ENCODE data around the gene LLGL1.

The LLGL1 gene

DNA sequence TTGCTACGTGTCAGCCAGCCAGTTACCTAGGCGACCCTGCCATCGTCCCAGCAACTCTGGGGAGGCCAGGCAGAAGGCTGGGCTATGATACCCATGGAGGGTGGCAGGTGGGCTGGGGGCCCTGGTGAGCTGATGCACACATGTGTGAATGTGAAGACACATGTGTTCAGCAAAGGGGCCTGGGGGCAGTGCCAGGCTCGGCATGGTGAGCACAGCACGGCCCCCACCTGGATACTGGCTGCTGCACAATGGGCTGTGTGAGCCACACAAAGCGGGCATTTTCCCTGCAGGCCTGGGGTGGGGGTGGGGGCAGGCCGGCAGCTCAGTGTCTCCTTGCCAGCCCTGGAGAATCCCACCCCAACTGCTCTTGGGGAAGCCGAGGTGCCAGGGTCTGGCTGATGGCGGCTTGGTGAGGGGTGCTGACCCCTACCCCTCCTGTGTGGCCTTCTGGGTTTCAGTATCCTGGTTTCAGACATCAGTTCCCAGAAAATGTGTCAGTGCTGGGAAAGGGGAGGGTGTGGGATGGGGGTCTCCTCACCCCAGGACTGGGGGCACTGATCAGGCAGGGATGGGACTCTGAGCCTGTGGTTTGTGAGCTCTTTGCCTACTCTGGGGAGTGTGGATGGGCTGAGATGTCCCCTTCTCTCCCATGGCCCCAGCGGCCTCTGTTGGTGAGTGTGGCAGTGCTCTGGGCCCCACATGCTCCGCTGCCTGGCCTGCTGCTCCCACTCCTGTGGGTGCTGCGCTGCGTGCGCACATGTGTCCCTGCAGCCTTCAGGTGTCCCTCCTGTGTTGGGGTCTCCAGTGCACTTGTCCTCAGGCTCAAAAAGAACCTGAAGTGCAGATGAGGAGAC is 5.1 kb downstream of the LLGL1 start:
- DNase-seq: no peak

GRCh38 chr17:18231164-18231563 is 5.7 kb downstream of the LLGL1 start:
- no peak for DNase-seq

DNA sequence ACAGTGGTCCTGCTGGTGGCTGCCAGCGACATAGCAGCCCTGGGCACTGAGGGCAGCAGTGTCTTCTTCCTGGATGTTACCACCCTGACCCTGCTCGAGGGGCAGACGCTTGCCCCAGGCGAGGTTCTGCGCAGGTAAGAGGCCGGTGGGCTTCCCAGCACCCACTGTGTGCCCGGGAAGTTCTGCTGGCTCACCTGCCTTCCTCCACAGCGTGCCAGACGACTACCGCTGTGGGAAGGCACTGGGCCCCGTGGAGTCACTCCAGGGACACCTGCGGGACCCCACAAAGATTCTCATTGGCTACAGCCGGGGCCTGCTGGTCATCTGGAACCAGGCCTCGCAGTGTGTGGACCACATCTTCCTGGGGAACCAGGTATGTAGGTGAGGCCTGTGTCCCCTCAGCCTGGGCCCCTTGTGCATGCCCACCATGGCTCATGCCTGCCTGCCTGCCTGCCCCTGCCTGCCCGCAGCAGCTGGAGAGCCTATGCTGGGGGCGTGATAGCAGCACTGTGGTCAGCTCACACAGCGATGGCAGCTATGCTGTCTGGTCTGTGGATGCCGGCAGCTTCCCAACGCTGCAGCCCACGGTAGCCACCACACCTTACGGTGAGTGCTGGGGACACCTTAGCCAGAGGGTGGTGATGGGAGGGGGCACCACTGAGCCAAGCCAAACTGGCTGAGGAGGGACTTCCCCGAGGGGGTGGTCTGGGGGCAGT is 8.5 kb downstream of the LLGL1 start:
- DNase-seq: no peak

- DNase-seq: no peak
Observed at GRCh38 chr17:18234853-18235380, 9.5 kb downstream of the LLGL1 start.

DNA sequence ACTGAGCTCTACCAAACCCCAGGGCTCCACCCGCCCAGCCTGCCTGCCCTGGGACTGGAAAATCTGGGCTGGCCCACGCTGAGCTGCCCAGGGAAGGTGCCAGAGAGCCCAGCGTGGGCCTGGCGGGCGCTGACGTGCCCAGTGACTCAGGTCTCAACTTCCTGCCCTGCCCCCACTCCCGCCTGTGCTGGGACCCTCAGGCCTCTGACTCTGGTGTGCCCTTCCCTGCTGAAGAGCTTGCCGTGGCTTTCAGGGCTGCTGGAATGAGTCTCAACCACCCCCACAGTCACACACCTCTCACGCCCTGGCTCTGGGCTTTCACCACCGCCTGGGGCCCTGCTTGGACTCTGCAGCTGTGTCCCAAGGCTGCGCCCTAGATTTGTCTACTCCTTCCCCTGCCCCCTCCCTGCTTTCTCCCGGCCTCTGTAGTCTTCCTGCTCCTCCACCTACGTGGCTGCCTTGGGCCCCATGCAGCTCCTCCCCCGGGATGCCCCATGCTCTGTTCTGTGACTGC is 10.4 kb downstream of the LLGL1 start:
- peak in 1 of 5 experiments; percentile 17 for DNase-seq

GRCh38 chr17:18236494-18236893 is 11.1 kb downstream of the LLGL1 start:
- DNase-seq: no peak

DNA sequence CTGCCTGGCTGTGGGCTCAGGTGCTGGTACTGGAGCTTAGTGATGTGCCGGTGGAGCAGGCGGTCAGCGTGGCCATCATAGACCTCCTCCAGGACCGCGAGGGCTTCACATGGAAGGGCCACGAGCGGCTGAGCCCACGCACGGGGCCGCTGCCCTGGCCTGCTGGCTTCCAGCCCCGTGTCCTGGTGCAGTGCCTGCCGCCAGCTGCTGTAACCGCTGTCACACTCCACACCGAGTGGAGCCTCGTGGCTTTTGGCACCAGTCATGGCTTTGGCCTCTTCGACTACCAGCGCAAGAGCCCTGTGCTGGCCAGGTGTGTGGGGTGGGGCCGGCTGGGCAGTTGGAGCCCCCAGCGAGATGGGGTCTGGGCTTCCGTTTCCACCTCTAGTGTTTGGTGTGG is 12.0 kb downstream of the LLGL1 start:
- DNase-seq: no peak

- no peak for DNase-seq
Observed at GRCh38 chr17:18238299-18238698, 12.9 kb downstream of the LLGL1 start.

DNA sequence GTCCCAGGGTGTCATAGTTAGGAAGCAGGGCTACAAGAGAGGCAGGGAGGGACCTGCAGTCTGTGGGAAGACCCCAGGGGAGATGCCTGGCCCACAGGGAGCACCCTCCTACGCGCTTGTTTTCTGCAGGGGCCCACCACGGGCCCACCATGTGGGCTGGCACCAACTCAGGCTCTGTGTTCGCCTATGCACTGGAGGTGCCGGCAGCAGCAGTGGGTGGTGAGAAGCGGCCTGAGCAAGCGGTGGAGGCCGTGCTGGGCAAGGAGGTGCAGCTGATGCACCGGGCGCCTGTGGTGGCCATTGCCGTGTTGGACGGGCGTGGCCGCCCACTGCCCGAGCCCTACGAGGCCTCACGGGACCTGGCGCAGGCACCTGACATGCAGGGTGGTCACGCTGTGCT is 15.0 kb downstream of the LLGL1 start:
- DNase-seq: no peak

GRCh38 chr17:18241229-18241871 is 15.9 kb downstream of the LLGL1 start:
- no peak for DNase-seq

DNA sequence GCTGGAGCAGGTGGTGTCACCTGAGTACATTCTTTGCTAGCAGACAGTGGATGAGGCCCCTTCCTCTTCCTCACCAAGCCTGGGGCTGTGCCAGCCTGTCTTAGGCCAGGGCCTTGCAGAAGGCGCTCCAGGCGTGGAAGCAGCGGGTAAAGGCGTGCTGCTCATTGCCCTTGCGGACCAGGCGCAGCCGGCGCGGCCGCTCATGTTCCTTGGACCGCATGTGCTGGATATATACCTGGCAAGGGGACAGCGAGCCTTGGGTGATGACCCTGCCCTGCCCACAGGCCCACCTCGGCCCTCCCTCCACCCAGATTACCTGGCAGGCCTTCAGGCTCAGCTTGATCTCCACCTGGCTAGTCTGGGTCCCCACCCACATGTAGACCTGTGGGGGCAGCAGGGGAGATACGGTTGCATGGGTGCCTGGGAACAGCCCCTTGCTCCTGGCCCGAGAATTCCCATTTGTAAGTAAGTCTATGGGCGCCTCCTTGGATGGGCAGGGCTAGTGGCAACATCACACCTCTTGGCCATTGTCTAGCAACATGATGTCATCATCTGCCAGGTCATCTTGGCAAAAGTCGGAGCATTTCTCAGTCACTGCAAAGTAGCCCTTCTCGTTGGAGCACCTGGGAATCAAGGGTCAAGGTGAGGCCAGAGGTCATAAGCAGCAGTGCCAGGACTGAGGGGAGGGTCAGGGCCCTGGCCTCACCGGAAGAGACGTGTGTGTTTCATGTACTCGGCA is 19.8 kb downstream of the LLGL1 start:
- no peak for DNase-seq

- DNase-seq: no peak
Observed at GRCh38 chr17:18246109-18246725, 20.8 kb downstream of the LLGL1 start.

DNA sequence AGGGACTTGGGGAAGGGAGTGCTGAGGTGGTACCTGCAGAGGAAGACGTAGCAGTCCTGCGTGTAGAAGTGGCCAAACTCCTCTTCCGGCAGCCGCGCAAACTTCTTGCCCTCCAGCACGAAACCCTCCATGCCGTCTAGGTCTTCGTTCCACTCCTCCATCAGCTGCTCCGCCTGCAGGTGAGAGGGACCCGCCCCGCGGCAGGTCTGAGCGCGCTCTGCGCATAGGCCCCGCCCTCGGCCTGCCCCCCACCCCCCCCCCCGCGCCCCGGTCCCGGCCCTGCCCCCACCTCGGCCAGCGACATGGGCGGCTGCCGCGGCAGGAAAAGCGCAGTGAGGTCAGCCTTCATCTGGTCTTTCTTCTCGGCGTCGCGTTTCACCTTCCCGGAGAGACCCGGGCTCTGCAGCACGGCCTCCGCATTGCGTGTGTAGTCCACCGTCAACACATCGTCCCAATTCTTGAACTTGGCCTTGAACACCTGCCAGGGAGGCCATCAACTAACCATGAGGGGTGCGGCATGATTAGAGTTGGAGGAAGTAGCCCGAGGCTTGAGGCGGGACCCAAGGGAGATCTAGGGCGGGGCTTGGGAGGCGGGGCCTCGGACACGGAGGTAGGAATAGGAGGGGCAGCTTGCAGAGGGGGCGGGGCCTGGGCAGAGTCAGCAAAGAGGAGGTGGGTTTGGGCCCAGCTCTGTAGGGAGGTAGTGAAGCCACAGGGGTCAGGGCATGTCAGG is 21.6 kb downstream of the LLGL1 start:
- peak in 2 of 5 experiments; percentile 30 to 34 for DNase-seq

DNA sequence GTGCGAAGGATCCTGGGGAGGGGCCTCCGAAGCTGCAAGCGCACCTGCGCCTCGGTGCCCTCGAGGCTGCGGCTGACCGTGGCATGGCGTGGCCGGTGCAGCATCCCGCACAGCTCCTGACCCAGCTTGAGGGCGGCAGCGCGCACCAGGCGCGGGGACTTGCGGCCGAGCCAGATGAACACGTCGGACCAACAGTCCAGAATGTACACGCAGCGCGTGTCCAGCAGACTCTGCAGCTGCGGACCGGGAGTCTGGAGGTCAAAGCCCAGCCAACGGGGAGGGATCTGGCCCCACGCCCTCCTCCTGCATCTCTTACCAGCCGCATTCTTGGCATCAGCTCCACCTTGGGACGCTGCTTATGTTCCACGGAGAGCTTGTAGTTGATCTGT is 22.2 kb downstream of the LLGL1 start:
- no peak for DNase-seq

DNA sequence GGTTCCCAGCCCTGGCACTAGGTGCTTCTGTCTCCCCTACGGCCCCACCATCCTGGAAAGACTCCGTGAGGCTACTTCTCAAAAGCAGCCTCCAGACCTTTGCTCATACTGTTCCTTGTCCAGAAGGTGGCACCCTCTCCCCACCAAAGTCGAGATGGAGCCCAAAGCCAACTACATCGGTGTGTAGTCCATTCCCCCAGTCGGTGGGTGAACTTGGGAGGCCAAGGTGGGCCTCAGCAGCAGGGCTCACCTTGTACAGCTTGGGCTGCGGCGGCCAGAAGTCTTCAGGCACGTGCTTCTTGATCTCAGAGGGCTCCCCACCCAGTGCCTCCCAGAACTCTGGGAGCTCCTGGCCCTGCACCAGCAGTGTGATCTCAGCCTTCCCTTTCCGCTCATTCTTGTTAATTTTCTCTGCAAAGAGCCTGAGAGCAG is 22.9 kb downstream of the LLGL1 start:
- DNase-seq: peak in 4 of 5 experiments; percentile 33 to 69 (median 46)

DNA sequence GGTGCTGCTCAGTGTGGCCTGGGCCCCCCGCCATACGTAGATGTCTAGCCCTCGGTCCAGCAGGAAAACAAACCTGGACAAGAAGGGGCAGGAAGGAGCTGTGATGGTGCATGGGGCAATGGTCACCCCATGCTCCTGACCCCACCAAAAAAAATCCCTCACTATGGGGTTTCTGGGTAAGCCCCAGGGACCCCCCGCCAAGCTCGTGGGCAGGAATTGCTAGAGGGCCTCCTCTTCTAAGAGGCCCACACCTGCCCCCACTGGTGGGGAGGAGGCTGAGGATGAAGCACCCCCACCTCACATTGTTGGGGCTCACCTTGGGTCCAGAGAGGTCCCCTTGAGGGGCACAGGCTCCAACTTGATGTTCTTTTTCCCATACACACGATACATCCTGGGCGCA is 23.4 kb downstream of the LLGL1 start:
- DNase-seq: no peak

- DNase-seq: no peak
Observed at GRCh38 chr17:18250259-18250658, 24.8 kb downstream of the LLGL1 start.

DNA sequence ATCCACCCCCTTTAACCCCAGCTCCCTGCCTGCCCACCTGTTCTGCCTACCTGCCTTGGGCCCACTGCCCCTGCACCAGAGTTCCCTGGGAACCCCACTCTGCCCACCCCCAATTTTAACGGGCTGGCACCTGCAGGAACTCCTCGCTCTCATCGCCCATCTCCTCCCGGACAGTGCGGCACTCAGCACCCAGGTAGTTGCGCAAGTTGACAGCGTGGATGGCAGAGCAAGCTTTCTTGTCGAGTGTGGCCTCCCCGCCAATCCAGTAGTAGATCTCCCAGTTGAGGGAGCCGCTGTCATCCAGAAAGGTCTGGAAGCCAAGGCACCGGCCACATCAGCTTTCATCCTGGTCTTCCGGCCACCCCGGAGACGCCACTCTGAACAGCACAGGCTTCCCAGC is 25.3 kb downstream of the LLGL1 start:
- no peak for DNase-seq

DNA sequence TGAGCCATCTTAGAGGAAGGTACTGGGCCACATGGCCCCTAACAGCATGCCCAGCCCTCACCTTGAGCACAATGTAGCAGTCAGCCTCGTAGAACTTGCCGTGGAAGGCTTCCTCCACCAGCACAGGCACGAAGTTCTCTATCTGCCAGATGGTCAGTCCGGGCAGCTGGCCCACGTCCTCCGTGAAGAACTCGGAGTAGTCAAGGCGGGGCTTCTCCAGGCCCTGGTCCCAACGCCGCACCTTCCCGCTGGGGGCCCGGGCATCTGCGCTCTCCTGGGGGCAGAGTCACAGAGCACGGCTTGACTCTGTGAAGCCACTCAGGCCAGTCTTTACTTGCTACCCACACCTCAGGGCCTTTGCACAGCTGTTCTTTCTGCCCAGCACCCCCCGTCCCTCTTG is 25.8 kb downstream of the LLGL1 start:
- no peak for DNase-seq

GRCh38 chr17:18252160-18252559 is 26.7 kb downstream of the LLGL1 start:
- no peak for DNase-seq

DNA sequence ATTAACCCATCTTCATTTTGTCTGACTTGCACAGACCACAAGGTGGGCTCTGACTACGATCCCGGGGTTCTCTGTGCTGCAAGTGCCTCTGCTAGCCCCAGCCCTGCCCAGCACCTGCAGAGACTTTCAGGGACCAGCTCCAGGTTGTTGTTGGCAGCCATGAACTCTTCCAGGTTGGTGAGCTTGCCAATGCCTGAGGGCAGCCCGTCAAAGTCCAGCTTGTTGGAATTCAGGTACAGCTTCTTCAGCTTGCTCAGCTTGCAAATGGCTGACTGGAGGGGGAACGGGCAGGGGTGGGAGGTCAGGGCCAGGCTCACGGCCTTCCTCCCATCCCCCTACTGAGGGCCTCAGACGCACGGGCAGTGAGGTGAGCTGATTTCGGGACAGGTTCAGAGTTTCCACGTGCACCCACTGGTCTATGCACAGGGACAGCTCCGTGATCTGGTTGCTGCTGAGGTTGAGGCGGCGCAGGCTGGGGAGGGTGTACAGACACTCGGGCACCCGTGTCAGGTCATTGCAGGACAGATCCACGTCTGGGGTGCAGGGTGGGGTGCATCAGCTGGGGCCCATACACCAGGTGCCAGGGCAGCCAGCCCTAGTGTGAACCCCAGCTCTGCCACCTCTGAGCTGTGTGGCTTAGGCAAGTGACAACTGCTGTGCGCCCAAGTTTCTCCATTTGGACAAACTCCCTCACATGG is 27.9 kb downstream of the LLGL1 start:
- no peak for DNase-seq

Data from T-helper 2 cell (primary cell).